H1 (cell line): ENCODE results near the gene GPC6. TPM values are rescaled to one million over a fixed set of nuclear protein-coding genes. Genes with fewer than 3 reads are reported as not detected.

Experiments used
- CTCF ChIA-PET: fragments of 300-600 bp; sonication (Branson Sonifier 250); formaldehyde crosslinking; loops from one replicate; lab custom pipeline; 2021; ENCODE audit not compliant: partially characterized antibody; lab: Charles Lee
- POLR2A ChIA-PET: fragments of 300-600 bp; sonication (Branson Sonifier 250); formaldehyde crosslinking; loops from one replicate; lab custom pipeline; 2021; ENCODE audit warnings: inconsistent platforms; ENCODE audit not compliant: partially characterized antibody; lab: Charles Lee
- DNase-seq, 2 experiments: peaks; one replicate each; pipeline versions ENCODE4 v3.0.0 to v3.0.0-alpha.2; 2010 to 2022; ENCODE audit warnings: low spot score in 2 of 2, low read depth in 1 of 2, mixed read lengths in 1 of 2
- FAIRE-seq: peaks from 2 replicates; lab custom pipeline; 2011; peaks lifted over from hg19 to GRCh38; lab: Jason Lieb, UNC
- H2AFZ ChIP-seq: 2 replicates; pipeline ENCODE4 v1.8.1; 2012; ENCODE audit warnings: low read length, inconsistent platforms
- H2AK5ac ChIP-seq: 2 replicates; pipeline ENCODE4 v1.6.1; 2013; ENCODE audit warnings: low read depth, low read length
- H2BK120ac ChIP-seq: replicated peaks from 2 replicates; pipeline ENCODE3; 2013; ENCODE audit warnings: low read depth, low read length, inconsistent platforms
- H2BK12ac ChIP-seq: 2 replicates; pipeline ENCODE4 v1.6.1; 2013; ENCODE audit warnings: low read depth, low read length
- H2BK15ac ChIP-seq: 2 replicates; pipeline ENCODE4 v1.6.1; 2013; ENCODE audit warnings: low read length
- H2BK20ac ChIP-seq: 2 replicates; pipeline ENCODE4 v1.6.1; 2013; ENCODE audit warnings: low read length
- H2BK5ac ChIP-seq: 2 replicates; pipeline ENCODE4 v1.6.1; 2013; ENCODE audit warnings: low read depth, low read length
- H3K14ac ChIP-seq: 2 replicates; pipeline ENCODE4 v1.6.1; 2013; ENCODE audit warnings: inconsistent platforms; ENCODE audit not compliant: insufficient read length
- H3K18ac ChIP-seq: 2 replicates; pipeline ENCODE4 v1.6.1; 2013; ENCODE audit warnings: low read length; ENCODE audit errors: extremely low read depth
- H3K23ac ChIP-seq: 2 replicates; pipeline ENCODE4 v1.6.1; 2013; ENCODE audit warnings: inconsistent platforms; ENCODE audit not compliant: insufficient read length
- H3K23me2 ChIP-seq: 2 replicates; pipeline ENCODE4 v1.6.1; 2013; ENCODE audit warnings: low read depth, low read length
- H3K27ac ChIP-seq: 2 replicates; pipeline ENCODE4 v1.6.1; 2011; ENCODE audit warnings: low read depth, low read length, inconsistent platforms
- H3K27me3 ChIP-seq, 4 experiments: replicated peaks in 1 of 4; 1 replicate in 1 of 4; 2 replicates in 3 of 4; pipeline versions ENCODE4 v1.6.1 to v1.8.1; 2011 to 2013; ENCODE audit warnings: low read length in 3 of 4, mild to moderate bottlenecking in 3 of 4, inconsistent platforms in 2 of 4, mixed read lengths in 2 of 4, moderate library complexity in 1 of 4; ENCODE audit not compliant: control insufficient read depth in 3 of 4, insufficient read depth in 3 of 4; ENCODE audit errors: extremely low read depth in 1 of 4
- H3K36me3 ChIP-seq, 4 experiments: 2 replicates each; pipeline versions ENCODE4 v1.6.1 to v1.8.1; 2011 to 2013; ENCODE audit warnings: mild to moderate bottlenecking in 4 of 4, low read length in 3 of 4, moderate library complexity in 2 of 4, control low read depth in 1 of 4, inconsistent platforms in 1 of 4; ENCODE audit not compliant: insufficient read depth in 4 of 4, control insufficient read depth in 2 of 4
- H3K4ac ChIP-seq: replicated peaks from 2 replicates; pipeline ENCODE3; 2013; ENCODE audit warnings: low read length, low read depth, mixed read lengths, inconsistent platforms; ENCODE audit not compliant: insufficient read length
- H3K4me1 ChIP-seq, 4 experiments: replicated peaks in 1 of 4; 1 replicate in 1 of 4; 2 replicates in 3 of 4; pipeline versions ENCODE4 v1.6.1 to v1.8.1; 2011 to 2013; ENCODE audit warnings: low read length in 3 of 4, inconsistent platforms in 2 of 4, mixed read lengths in 1 of 4; ENCODE audit not compliant: insufficient read depth in 4 of 4, control insufficient read depth in 3 of 4
- H3K4me2 ChIP-seq, 2 experiments: 2 replicates each; pipeline versions ENCODE4 v1.6.1 to v1.8.1; 2011 to 2013; ENCODE audit warnings: low read depth in 2 of 2, low read length in 2 of 2, control low read depth in 1 of 2, inconsistent platforms in 1 of 2, mild to moderate bottlenecking in 1 of 2; ENCODE audit not compliant: insufficient read depth in 1 of 2
- H3K4me3 ChIP-seq, 4 experiments: fragments of 200-600, 300-600 bp in 1 of 4; sonication (generic), shearing (Covaris generic), sonication (Bioruptor Twin) in 1 of 4; 2 replicates each; pipeline versions ENCODE4 v1.5.1 to v1.8.1; 2011 to 2016; ENCODE audit warnings: low read length in 4 of 4, low read depth in 3 of 4, control low read depth in 2 of 4, inconsistent platforms in 2 of 4, mild to moderate bottlenecking in 2 of 4, mixed read lengths in 1 of 4, moderate library complexity in 1 of 4; ENCODE audit not compliant: insufficient read depth in 2 of 4; ENCODE audit errors: extremely low read depth in 1 of 4
- H3K56ac ChIP-seq: replicated peaks from 2 replicates; pipeline ENCODE3; 2013; ENCODE audit warnings: low read depth, mild to moderate bottlenecking, mixed read lengths, low read length, inconsistent platforms; ENCODE audit not compliant: insufficient read length
- H3K79me1 ChIP-seq: 2 replicates; pipeline ENCODE4 v1.6.1; 2013; ENCODE audit warnings: low read depth, low read length, control low read depth
- H3K79me2 ChIP-seq, 2 experiments: 2 replicates each; pipeline versions ENCODE4 v1.6.1 to v1.8.1; 2012 to 2013; ENCODE audit warnings: low read length in 2 of 2, mild to moderate bottlenecking in 2 of 2, inconsistent platforms in 1 of 2; ENCODE audit not compliant: insufficient read depth in 2 of 2, control insufficient read depth in 1 of 2
- H3K9ac ChIP-seq, 4 experiments: replicated peaks in 1 of 4; 1 replicate in 1 of 4; 2 replicates in 3 of 4; pipeline versions ENCODE4 v1.6.1 to v1.8.1; 2011 to 2013; ENCODE audit warnings: low read depth in 3 of 4, low read length in 3 of 4, control low read depth in 2 of 4, mild to moderate bottlenecking in 2 of 4, moderate library complexity in 2 of 4, inconsistent platforms in 1 of 4; ENCODE audit errors: extremely low read depth in 1 of 4
- H3K9me3 ChIP-seq, 2 experiments: 2 replicates each; pipeline versions ENCODE4 v1.6.1 to v1.8.1; 2012 to 2013; ENCODE audit warnings: mild to moderate bottlenecking in 2 of 2, moderate library complexity in 2 of 2, control low read depth in 1 of 2, inconsistent platforms in 1 of 2, low read depth in 1 of 2, low read length in 1 of 2, mixed read lengths in 1 of 2; ENCODE audit not compliant: insufficient read depth in 2 of 2
- H4K20me1 ChIP-seq, 2 experiments: replicated peaks in 1 of 2; 2 replicates each; pipeline versions ENCODE3 to v1.8.1; 2011 to 2013; ENCODE audit warnings: inconsistent platforms in 2 of 2, low read length in 2 of 2, mild to moderate bottlenecking in 1 of 2; ENCODE audit not compliant: insufficient read depth in 2 of 2, control insufficient read depth in 1 of 2
- H4K5ac ChIP-seq: 2 replicates; pipeline ENCODE4 v1.6.1; 2013; ENCODE audit warnings: low read length, low read depth, mixed read lengths, inconsistent platforms; ENCODE audit not compliant: insufficient read length
- H4K8ac ChIP-seq: 2 replicates; pipeline ENCODE4 v1.8.0; 2013; ENCODE audit warnings: mild to moderate bottlenecking, moderate library complexity, low read length, inconsistent platforms; ENCODE audit not compliant: insufficient read depth; ENCODE audit errors: extremely low read depth
- H4K91ac ChIP-seq: replicated peaks from 2 replicates; pipeline ENCODE3; 2013; ENCODE audit warnings: low read length, mixed read lengths, inconsistent platforms; ENCODE audit not compliant: insufficient read length
- SUZ12 ChIP-seq: fragments of 200-600 bp; sonication (generic); IDR thresholded peaks from 2 replicates; pipeline ENCODE4 v1.6.1; 2012; ENCODE audit warnings: mild to moderate bottlenecking, inconsistent platforms, low read length, moderate library complexity, mixed read lengths
- ZNF274 ChIP-seq: IDR thresholded peaks from 2 replicates; pipeline ENCODE4 v1.7.0; 2012; ENCODE audit warnings: low read length, borderline replicate concordance; ENCODE audit errors: extremely low read depth
- WGBS, 2 experiments: shearing (Covaris generic) in 1 of 2; methylation state at CpG; one replicate each; pipeline versions ENCODE4 v1.1.6 to v1.1.7; 2013 to 2015; ENCODE audit warnings: low lambda C conversion rate in 2 of 2, mixed read lengths in 2 of 2, inconsistent platforms in 1 of 2, low coverage in 1 of 2, missing lambda C conversion rate in 1 of 2; ENCODE audit not compliant: insufficient replicate concordance in 2 of 2, insufficient coverage in 1 of 2, insufficient read length in 1 of 2; ENCODE audit errors: extremely low coverage in 1 of 2, missing lambda C conversion rate in 1 of 2; 5-methylcytosine and 5-hydroxymethylcytosine counted together
- polyA plus RNA-seq, 7 experiments: library from polyadenylated mRNA; depleted of rRNA in 3 of 7; stranded (reverse) in 5 of 7; unstranded in 2 of 7; fragments of >200 nt in 5 of 7; fragments of 200-250 nt in 2 of 7; gene quantifications; 1 replicate in 5 of 7; 2 replicates in 1 of 7; 4 replicates in 1 of 7; pipeline versions ENCODE4 v1.2.1 to v1.2.3, GENCODE V29; 2011 to 2013; ENCODE audit warnings: missing spikeins in 2 of 7, mixed read lengths in 2 of 7
- total RNA-seq: library from RNA; stranded (reverse); fragmentation: NEBNext Ultra II Directional; extraction: Animal tissue kit (Norgen Biotek cat#: 25700); gene quantifications from 2 replicates; pipeline ENCODE4 v1.2.1, GENCODE V29; 2021

The GPC6 gene
- total and polyA plus RNA-seq, 2 of the 8 experiments (the other 6 are each of a cell fraction or from before 2014, with no cell fraction given): 5.4 to 12.0 TPM

- WGBS, 2 experiments: 93% methylated on average over 3 of the region's 3 CpGs; no CpG with 5 or more reads in 1 of the 2 experiments
- no peak for FAIRE-seq
These were observed 184.6 kb downstream of the GPC6 start for GRCh38 chr13:93411186-93411680.

More at GRCh38 chr13:93411186-93411680, 184.6 kb downstream of the GPC6 start:
- Histone ChIP-seq H3K4me2 (no peak overlapping the region), H3K4me1 (peaks cover 0 to 4% (median 0%) of the 10 kb centered on the region in 4 experiments; a peak in 2 of 7 replicates), H4K5ac (no peak overlapping the region), H2BK120ac (no peak overlapping the region), H3K56ac (no peak overlapping the region), H3K27me3 (no peaks in the 10 kb centered on the region), H2BK12ac (no peak overlapping the region), H3K14ac (peak overlapping the region; percentile 88), H3K79me2 (peaks cover 0 to 2% of the 10 kb centered on the region in 2 experiments; a peak in 1 of 4 replicates), H4K20me1 (no peaks in the 10 kb centered on the region), H3K23me2 (no peaks in the 10 kb centered on the region), H3K9me3 (no peaks in the 10 kb centered on the region), H2BK20ac (no peak overlapping the region), H3K9ac (no peak overlapping the region), H2BK5ac (no peak overlapping the region), H3K23ac (no peak overlapping the region), H3K27ac (no peak overlapping the region), H2AK5ac (peak overlapping the region; percentile 84; the same call in 1 of the 2 replicates), H3K4ac (no peak overlapping the region), H2AFZ (no peak overlapping the region), H4K91ac (no peak overlapping the region), H3K79me1 (no peaks in the 10 kb centered on the region; the same call in 1 of the 2 replicates), H3K18ac (no peak overlapping the region), H2BK15ac (no peak overlapping the region), H4K8ac (no peak overlapping the region), H3K4me3 (no peak overlapping the region), H3K36me3 (no peaks in the 10 kb centered on the region)
- no peak for DNase-seq
- ChIA-PET POLR2A (no interaction called here), CTCF (interaction anchor here (1.1 kb wide), 1 partner anchor 407 kb away, joined by 3 read pairs; no protein-coding TSS in a partner anchor)
- TF ChIP-seq SUZ12 (no peak), ZNF274 (no peak)
